ENCODE measurements around the gene SPON1. TPM values are rescaled to one million over a fixed set of nuclear protein-coding genes. Genes with fewer than 3 reads are reported as not detected.
A peak's percentile ranks its signal among the peaks of the same experiment; 100 is the strongest.
"Not testable (repeated sequence)": the region's sequence is repeated elsewhere in the genome, so short reads cannot be mapped to it uniquely, and the experiment has no call there.

SPON1 gene
- total RNA-seq, result under 0.01 and 0.51 TPM in 2 replicates

- DNase-seq (ENCODE audit: low read depth in 2 of 2), result peak in 1 of 2 donors; percentile 20
These were observed at the start of gene SPON1 for GRCh38 chr11:13962562-13963168. Gene SPON1, plus strand, starts transcription at chr11:13962723. Its CDS starts 182 bp downstream, at chr11:13962905.

DNA sequence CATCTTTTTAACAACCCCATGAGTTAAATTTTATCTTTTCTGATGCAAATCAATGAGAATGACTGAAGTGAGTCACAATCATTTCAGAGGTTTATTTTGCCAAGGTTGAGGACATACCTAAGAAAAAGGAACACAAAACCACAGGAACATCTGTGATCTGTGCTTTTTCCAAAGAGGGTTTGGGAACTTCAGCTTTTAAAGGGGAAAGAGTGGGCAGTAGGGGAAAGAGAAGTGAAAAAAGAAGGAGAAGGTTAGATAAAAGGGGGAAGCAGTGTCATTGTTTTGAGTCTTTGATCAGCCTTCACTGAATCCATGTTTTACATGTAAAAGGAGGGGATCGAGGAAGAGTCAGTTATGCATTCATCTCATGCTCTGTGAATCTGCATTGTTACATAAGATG is 45.3 kb upstream of the SPON1 start:
- no peak for DNase-seq (ENCODE audit: low read depth in 2 of 2)

- no peak for DNase-seq (ENCODE audit: low read depth in 2 of 2)
These were observed 44.6 kb upstream of the SPON1 start for GRCh38 chr11:13917904-13918303.

- no peak for DNase-seq (ENCODE audit: low read depth in 2 of 2)
These were observed 41.8 kb upstream of the SPON1 start for GRCh38 chr11:13920756-13921155.

DNA sequence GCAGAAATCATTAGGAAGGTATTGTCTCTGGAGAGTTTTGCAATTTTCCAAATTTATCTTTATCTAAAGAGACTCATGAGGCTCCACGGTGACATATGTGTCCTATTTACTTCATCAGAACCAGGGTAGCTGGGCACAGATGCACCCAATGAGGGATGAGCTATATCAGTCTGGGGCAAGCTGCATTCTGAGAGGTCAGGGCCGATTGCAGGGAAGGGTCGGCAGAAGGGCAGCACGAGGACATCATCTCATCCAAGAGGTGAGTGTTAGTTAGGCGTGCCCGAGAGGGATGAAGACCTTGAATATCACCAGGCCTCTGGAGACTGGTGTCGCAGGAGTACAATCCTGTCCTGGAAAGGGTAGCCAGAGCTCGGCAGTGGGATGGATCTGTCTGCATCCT is 41.0 kb upstream of the SPON1 start:
- no peak for DNase-seq (ENCODE audit: low read depth in 2 of 2)

DNA sequence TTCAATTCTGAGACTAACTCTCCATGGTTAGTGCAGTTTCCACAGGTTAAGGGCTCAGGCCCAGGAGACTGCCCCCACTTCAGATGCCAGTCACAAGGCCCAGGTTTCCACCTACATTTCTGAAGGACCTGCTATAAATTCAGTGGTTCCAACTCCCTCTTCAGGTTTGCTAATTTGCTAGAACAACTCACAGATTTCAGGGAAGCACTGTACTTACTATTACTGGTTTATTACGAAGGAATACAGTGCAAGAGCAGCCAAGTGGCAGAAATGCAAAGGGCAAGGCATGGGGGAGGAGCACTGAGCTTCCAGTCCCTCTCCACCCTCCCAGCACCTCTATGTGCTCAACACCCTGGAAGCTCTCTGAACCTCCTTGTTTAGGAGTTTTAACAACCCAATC is 39.3 kb upstream of the SPON1 start:
- no peak for DNase-seq (ENCODE audit: low read depth in 2 of 2)

GRCh38 chr11:13923716-13924650 is 38.5 kb upstream of the SPON1 start:
- DNase-seq (ENCODE audit: low read depth in 2 of 2), result peak in 1 of 2 donors; percentile 33

GRCh38 chr11:13924801-13925327 is 37.7 kb upstream of the SPON1 start:
- DNase-seq (ENCODE audit: low read depth in 2 of 2), result no peak

GRCh38 chr11:13926366-13926765 is 36.2 kb upstream of the SPON1 start:
- not testable (repeated sequence) for DNase-seq (ENCODE audit: low read depth in 2 of 2)

DNA sequence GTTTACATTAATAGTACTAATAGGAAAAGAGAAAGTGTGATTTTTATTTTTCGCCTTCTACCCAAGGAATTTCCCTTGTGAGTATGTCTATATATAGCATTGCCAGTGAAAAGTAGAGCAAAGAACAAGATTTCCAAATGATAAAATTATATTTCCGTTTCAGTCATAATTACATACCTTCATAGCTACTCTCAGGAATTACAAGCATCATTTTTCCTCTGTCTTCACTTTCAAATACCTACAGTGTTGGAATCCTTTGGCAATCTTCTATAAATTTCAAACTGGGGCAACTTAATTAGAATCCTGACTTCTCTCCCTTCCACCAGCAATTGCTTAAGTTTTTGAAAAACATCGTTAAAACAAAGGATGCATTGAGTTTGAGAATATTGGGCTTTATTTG is 35.5 kb upstream of the SPON1 start:
- DNase-seq (ENCODE audit: low read depth in 2 of 2), result no peak

DNA sequence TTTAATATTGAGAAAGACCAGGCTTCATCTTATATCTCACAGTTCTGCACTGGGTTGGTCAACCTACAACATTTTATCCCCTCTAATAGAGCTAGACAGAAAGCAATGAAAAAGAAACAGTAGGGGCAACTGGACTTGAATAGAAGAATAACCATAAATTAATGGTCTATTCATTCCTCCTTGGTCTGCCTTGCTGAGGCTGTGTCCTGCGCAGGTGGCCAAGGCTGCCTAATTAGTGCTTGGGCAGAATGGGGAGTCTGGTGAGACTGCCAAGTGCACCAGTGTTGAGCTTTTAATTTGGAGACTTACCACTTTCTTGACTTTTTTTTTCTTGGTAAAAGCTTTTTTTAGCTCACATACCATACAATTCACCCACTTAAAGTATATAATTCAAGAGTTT is 35.0 kb upstream of the SPON1 start:
- no peak for DNase-seq (ENCODE audit: low read depth in 2 of 2)

DNA sequence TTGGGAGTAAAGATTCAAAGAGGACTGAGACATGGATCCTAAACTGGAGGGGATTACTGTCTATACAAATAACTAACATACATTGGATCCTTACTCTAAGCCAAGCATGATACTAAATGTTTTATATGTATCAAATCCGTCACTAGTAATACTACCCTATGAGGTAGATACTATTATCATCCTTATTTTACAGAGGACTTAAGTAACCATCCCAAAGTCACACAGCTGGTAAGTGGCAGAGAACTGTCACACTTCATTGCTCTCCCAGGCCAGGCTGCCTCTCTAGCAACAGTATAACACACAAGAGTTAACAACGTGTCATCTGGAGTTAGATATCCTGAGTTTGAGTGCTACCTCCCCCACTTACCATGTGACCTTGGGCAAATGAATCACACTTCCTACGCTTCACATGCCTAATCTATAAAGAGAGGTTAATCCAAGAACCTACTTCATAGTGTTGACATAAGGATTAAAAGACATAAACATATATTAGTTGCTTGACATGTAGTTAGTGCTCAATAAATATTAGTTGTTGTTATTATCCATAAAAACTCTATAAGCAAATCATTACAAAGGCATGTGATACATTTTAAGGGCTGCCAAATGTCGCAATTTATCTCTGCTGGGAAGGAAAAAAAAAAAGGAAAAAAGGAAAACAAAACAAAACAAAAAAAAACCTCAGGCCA is 33.8 kb upstream of the SPON1 start:
- DNase-seq (ENCODE audit: low read depth in 2 of 2), result peak; percentile 55 to 81

DNA sequence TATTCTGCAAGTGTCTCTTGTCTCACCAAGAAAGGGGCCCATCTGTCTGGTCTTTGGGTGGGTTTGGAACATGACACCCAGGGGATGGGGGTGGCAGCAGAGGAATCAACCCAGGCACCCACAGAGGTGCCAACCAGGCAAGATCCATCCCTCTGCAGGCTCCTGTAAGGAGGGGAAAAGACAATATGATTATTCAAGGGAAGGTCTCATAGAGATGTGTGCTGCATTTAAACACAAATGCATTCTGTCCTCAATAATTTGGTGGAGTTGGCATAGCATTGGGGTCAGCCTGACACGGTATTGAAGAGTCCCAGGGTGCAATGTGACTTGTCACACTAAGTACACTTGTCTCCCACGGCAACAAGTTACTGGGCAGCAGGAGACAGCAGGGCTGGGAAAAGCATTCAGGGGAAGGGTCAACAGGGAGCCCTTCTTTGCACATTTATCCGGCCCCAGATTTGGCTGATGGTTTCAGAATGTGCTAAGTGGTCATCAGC is 33.1 kb upstream of the SPON1 start:
- DNase-seq (ENCODE audit: low read depth in 2 of 2), result no peak

DNA sequence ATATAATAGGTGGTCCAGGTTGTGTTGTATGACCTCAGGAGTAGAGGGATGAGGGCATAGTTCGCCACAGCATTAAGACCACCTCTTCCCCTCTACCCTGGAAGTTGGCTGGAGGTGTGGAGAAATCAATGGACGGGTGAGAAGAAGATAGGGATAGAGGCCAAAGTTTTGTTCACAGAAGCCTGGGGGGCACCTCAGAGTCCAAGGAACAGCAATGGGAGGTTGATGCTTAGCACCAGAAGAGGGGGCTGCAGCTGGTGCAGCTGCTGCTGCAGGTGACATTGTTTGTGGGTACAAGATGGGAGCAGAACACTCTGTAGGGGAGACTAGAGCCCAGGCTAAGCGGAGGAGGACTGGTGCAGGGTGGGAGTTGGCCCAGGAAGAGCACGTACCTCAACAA is 31.2 kb upstream of the SPON1 start:
- no peak for DNase-seq (ENCODE audit: low read depth in 2 of 2)

DNA sequence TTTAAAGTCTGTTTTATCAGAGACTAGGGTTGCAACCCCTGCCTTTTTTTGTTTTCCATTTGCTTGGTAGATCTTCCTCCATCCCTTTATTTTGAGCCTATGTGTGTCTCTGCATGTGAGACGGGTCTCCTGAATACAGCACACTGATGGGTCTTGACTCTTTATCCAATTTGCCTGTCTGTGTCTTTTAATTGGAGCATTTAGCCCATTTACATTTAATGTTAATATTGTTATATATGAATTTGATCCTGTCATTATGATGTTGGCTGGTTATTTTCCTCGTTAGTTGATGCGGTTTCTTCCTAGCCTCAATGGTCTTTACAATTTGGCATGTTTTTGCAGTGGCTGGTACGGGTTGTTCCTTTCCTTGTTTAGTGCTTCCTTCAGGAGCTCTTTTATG is 25.4 kb upstream of the SPON1 start:
- DNase-seq (ENCODE audit: low read depth in 2 of 2), result not testable (repeated sequence)

DNA sequence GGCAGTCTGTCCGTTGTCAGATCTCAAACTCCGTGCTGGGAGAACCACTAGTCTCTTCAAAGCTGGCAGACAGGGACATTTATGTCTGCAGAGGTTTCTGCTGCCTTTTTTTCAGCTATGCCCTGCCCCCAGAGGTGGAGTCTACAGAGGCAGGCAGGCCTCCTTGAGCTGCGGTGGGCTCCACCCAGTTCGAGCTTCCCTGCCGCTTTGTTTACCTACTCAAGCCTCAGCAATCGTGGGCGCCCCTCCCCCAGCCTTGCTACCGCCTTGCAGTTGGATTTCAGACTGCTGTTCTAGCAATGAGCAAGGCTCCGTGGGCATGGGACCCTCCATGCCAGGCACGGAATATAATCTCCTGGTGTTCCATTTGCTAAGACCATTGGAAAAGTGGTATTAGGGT is 23.7 kb upstream of the SPON1 start:
- DNase-seq (ENCODE audit: low read depth in 2 of 2), result not testable (repeated sequence)

- DNase-seq (ENCODE audit: low read depth in 2 of 2), result no peak
These were observed 22.3 kb upstream of the SPON1 start for GRCh38 chr11:13939961-13940906.

- no peak for DNase-seq (ENCODE audit: low read depth in 2 of 2)
These were observed 21.6 kb upstream of the SPON1 start for GRCh38 chr11:13940907-13941256.

DNA sequence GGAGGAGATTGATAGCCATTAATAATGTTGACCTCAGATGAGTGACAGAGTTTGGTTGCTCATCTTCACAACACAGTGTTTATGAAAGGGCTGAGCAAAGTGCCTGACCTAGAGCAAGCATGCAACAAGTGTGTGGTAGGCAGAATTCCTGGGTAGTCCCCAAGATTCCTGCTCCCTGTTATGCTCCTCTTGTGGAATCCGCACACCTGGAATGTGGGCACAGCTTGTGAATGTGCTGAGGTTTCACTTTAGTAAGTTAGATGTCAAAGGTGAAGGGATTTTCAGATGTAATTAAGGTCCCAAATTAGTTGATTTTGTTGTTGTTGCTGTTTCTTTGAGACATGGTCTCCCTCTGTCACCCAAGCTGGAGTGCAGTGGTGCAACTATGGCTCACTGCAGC is 20.7 kb upstream of the SPON1 start:
- DNase-seq (ENCODE audit: low read depth in 2 of 2), result no peak

DNA sequence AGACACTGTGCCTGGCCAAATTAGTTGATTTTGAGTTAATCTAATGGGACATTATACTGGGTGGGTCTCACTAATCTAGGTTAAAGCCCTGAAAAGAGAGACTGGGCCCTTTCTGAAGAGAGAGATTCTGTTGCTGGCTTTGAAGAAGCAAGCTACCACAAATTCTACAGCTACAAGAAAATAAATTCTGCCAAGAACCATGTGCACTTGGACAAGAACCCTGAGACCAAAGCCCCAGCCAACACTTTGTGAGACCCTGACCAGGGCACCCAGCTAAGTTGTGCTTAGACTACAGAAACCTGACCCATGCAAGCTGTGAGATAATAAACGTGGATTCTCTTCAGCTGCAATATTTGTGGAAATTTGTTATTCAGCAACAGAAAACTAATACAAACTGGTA is 20.1 kb upstream of the SPON1 start:
- DNase-seq (ENCODE audit: low read depth in 2 of 2), result no peak

GRCh38 chr11:13942971-13943381 is 19.5 kb upstream of the SPON1 start:
- peak in 1 of 2 donors; percentile 37 for DNase-seq (ENCODE audit: low read depth in 2 of 2)

Measured in dermis microvascular lymphatic vessel endothelial cell (primary cell).